Loucy (cell line): ENCODE measurements around the gene JPH2.

Source experiments
- H2AFZ ChIP-seq: fragments of 200-600 bp; sonication (generic); 2 replicates; pipeline ENCODE4 v1.6.0; 2016; ENCODE audit warnings: antibody characterized with exemption, mild to moderate bottlenecking, low read length, moderate library complexity
- H3F3A ChIP-seq: fragments of 200-600 bp; 2 replicates; pipeline ENCODE4 v1.6.0; 2016; ENCODE audit warnings: antibody characterized with exemption, low read depth, mild to moderate bottlenecking
- H3K27me3 ChIP-seq: fragments of 200-600 bp; sonication (generic); 2 replicates; pipeline ENCODE4 v1.6.1; 2014; ENCODE audit warnings: low read length, mild to moderate bottlenecking; ENCODE audit not compliant: insufficient read depth, poor library complexity, severe bottlenecking
- H3K36me3 ChIP-seq: fragments of 200-600 bp; sonication (generic); 2 replicates; pipeline ENCODE4 v1.6.1; 2016; ENCODE audit warnings: low read length; ENCODE audit not compliant: insufficient read depth
- H3K4me1 ChIP-seq: fragments of 200-600 bp; sonication (generic); 2 replicates; pipeline ENCODE4 v1.5.1; 2014; ENCODE audit warnings: low read length, mild to moderate bottlenecking; ENCODE audit not compliant: insufficient read depth, poor library complexity, severe bottlenecking
- H3K4me2 ChIP-seq: fragments of 200-600 bp; sonication (generic); 2 replicates; pipeline ENCODE4 v1.6.0; 2014; ENCODE audit warnings: antibody characterized with exemption, low read length, low read depth, mild to moderate bottlenecking; ENCODE audit not compliant: poor library complexity, severe bottlenecking
- H3K4me3 ChIP-seq: fragments of 200-600 bp; sonication (generic); 2 replicates; pipeline ENCODE4 v1.5.1; 2014; ENCODE audit warnings: low read length, mild to moderate bottlenecking, mixed read lengths; ENCODE audit not compliant: poor library complexity, severe bottlenecking
- H3K79me2 ChIP-seq: fragments of 200-600 bp; sonication (generic); 2 replicates; pipeline ENCODE4 v1.6.1; 2014; ENCODE audit warnings: low read length; ENCODE audit not compliant: insufficient read depth
- H3K9ac ChIP-seq: fragments of 200-600 bp; sonication (generic); 2 replicates; pipeline ENCODE4 v1.6.0; 2014; ENCODE audit warnings: mild to moderate bottlenecking, low read depth, low read length, moderate library complexity; ENCODE audit not compliant: poor library complexity, severe bottlenecking
- H3K9me2 ChIP-seq: fragments of 200-600 bp; sonication (generic); replicated peaks from 2 replicates; pipeline ENCODE4 v1.6.1; 2016; ENCODE audit warnings: low read depth, low read length, mixed read lengths
- H3K9me3 ChIP-seq: fragments of 200-600 bp; sonication (generic); 2 replicates; pipeline ENCODE4 v1.6.1; 2014; ENCODE audit warnings: mild to moderate bottlenecking, antibody characterized with exemption, low read length, low read depth; ENCODE audit not compliant: insufficient read depth
- H4K20me1 ChIP-seq: fragments of 200-600 bp; sonication (generic); 2 replicates; pipeline ENCODE4 v1.6.0; 2014; ENCODE audit warnings: antibody characterized with exemption, low read length, mild to moderate bottlenecking; ENCODE audit not compliant: insufficient read depth, poor library complexity, severe bottlenecking
- CTCF ChIP-seq: fragments of 200-600 bp; sonication (generic); conservative IDR thresholded peaks from 2 replicates; pipeline ENCODE4 v1.5.1; 2014; ENCODE audit warnings: mild to moderate bottlenecking, antibody characterized with exemption, low read length
- EZH2phosphoT487 ChIP-seq: fragments of 200-600 bp; IDR thresholded peaks from 2 replicates; pipeline ENCODE4 v1.6.1; 2018; ENCODE audit warnings: antibody characterized with exemption, mild to moderate bottlenecking, moderate library complexity, borderline replicate concordance

Gene JPH2

GRCh38 chr20:44209686-44210405, 22.9 kb upstream of the JPH2 start:
- Histone ChIP-seq H4K20me1 (peaks cover 45% of the 10 kb centered on the region), H3K9me3 (no peaks in the 10 kb centered on the region), H3K27me3 (no peaks in the 10 kb centered on the region), H3K4me2 (peak overlapping the region; percentile 99), H3K36me3 (peaks cover 14% of the 10 kb centered on the region; the same call in 1 of the 2 replicates), H3K4me3 (peak overlapping the region; percentile 98), H3K79me2 (peaks cover 55% of the 10 kb centered on the region), H3K9ac (peak overlapping the region; percentile 92), H2AFZ (peak overlapping the region; percentile 85), H3K4me1 (peaks cover 48% of the 10 kb centered on the region), H3K9me2 (no peaks in the 10 kb centered on the region), H3F3A (no peaks in the 10 kb centered on the region)
- no peak for TF ChIP-seq CTCF
- TF ChIP-seq EZH2phosphoT487 = no peak

- Histone ChIP-seq H3K79me2 (peaks cover 61% of the 10 kb centered on the region), H3K36me3 (peaks cover 16% of the 10 kb centered on the region; the same call in 1 of the 2 replicates), H3K4me1 (peaks cover 56% of the 10 kb centered on the region), H3K9me3 (no peaks in the 10 kb centered on the region), H3K27me3 (no peaks in the 10 kb centered on the region), H3F3A (no peaks in the 10 kb centered on the region), H3K9ac (peak overlapping the region; percentile 92), H3K4me3 (peak overlapping the region; percentile 98), H4K20me1 (peaks cover 50% of the 10 kb centered on the region), H3K4me2 (peak overlapping the region; percentile 99), H3K9me2 (no peaks in the 10 kb centered on the region), H2AFZ (no peak overlapping the region)
- no peak for TF ChIP-seq CTCF
- no peak for TF ChIP-seq EZH2phosphoT487
Observed at GRCh38 chr20:44208770-44209169, 21.8 kb upstream of the JPH2 start.

GRCh38 chr20:44208165-44208564, 21.2 kb upstream of the JPH2 start:
- no peaks in the 10 kb centered on the region for H3K27me3 ChIP-seq
- H3K9me2 ChIP-seq = no peaks in the 10 kb centered on the region
- peaks cover 16% of the 10 kb centered on the region; the same call in 1 of the 2 replicates for H3K36me3 ChIP-seq
- peak overlapping the region; percentile 99 for H3K4me2 ChIP-seq
- peaks cover 51% of the 10 kb centered on the region for H4K20me1 ChIP-seq
- no peak for TF ChIP-seq CTCF
- no peak for TF ChIP-seq EZH2phosphoT487
- H3K79me2 ChIP-seq = peaks cover 66% of the 10 kb centered on the region
- H3F3A ChIP-seq = no peaks in the 10 kb centered on the region
- peak overlapping the region; percentile 98 for H3K4me3 ChIP-seq
- H2AFZ ChIP-seq = no peak overlapping the region
- peaks cover 56% of the 10 kb centered on the region for H3K4me1 ChIP-seq
- H3K9ac ChIP-seq = peak overlapping the region; percentile 92
- no peaks in the 10 kb centered on the region for H3K9me3 ChIP-seq
